ENCODE results near the gene TMEM18.

The TMEM18 gene

DNA sequence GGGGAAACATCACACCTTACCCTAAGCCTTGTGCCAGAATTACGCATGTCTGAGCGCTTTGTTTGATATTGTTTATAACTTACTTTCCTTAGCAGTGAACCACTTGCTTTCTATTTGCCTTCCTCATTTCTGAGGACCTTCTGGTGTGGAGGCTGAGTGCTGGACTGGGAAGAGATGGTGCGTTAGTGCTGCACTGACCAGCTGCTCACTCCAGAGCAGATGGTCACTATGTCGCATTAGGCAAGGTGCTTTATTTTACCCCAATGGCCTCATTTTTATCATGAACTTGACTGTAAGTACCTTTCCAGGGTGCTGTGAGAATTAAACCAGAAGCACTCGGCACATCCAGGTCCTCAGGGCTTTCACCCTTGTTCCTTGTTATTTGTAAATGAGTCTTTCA is 46.6 kb upstream of the TMEM18 start:
- TF ChIP-seq EZH2phosphoT487 (IDR thresholded peaks at IDR 0.05; ENCODE audit: low read length) (no peak), EZH2 (optimal IDR thresholded peaks at IDR 0.05; ENCODE audit: low read depth, low read length) (no peak)
- TF ChIP-seq, protein P1, sequence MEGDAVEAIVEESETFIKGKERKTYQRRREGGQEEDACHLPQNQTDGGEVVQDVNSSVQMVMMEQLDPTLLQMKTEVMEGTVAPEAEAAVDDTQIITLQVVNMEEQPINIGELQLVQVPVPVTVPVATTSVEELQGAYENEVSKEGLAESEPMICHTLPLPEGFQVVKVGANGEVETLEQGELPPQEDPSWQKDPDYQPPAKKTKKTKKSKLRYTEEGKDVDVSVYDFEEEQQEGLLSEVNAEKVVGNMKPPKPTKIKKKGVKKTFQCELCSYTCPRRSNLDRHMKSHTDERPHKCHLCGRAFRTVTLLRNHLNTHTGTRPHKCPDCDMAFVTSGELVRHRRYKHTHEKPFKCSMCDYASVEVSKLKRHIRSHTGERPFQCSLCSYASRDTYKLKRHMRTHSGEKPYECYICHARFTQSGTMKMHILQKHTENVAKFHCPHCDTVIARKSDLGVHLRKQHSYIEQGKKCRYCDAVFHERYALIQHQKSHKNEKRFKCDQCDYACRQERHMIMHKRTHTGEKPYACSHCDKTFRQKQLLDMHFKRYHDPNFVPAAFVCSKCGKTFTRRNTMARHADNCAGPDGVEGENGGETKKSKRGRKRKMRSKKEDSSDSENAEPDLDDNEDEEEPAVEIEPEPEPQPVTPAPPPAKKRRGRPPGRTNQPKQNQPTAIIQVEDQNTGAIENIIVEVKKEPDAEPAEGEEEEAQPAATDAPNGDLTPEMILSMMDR (IDR thresholded peaks at IDR 0.05; ENCODE audit: low read length): no peak

DNA sequence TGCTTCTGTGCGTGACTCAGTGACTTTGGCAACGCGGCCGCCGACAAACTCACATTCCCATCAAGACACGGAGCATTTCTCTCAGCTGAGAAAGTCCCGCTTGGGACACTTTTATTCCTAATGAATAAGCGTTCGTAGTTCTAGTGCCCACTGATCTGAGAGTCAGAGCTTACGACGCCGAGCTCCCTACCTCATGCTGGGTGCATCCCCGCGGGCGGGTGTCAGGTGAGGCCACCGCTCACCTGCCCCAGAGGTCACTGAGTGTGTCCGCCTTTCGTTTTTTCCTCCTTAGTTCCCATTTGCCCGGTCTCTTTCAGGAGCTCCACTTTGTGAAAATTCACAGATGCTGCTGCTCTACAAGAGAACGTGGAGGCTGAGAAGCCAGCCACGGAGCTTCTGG is 43.6 kb upstream of the TMEM18 start:
- no peak overlapping the region for H2AFZ ChIP-seq (ENCODE audit: low read length)
- H3K4me3 ChIP-seq (ENCODE audit: low read length): no peak overlapping the region
- H3F3A ChIP-seq (ENCODE audit: insufficient read depth, low read length): no peaks in the 10 kb centered on the region
- no peak overlapping the region for H3K27ac ChIP-seq (ENCODE audit: low read length)
- no peaks in the 10 kb centered on the region for H3K79me2 ChIP-seq (ENCODE audit: low read length)
- no peaks in the 10 kb centered on the region for H3K9me2 ChIP-seq (replicated peaks; ENCODE audit: insufficient read depth, low read length)
- H3K9me3 ChIP-seq (replicated peaks; ENCODE audit: insufficient read depth, low read length): no peaks in the 10 kb centered on the region
- no peak for DNase-seq
- H4K20me1 ChIP-seq (ENCODE audit: insufficient read depth, low read length): no peaks in the 10 kb centered on the region
- no peak overlapping the region for H3K9ac ChIP-seq (ENCODE audit: low read length)
- no peaks in the 10 kb centered on the region for H3K36me3 ChIP-seq (replicated peaks; ENCODE audit: insufficient read depth, low read length)
- no peak overlapping the region for H3K4me2 ChIP-seq (ENCODE audit: low read depth, low read length)
- H3K27me3 ChIP-seq (replicated peaks; ENCODE audit: insufficient read depth, low read length): peaks cover 7% of the 10 kb centered on the region
- TF ChIP-seq, protein P1 (IDR thresholded peaks at IDR 0.05; ENCODE audit: low read length): no peak
- H3K4me1 ChIP-seq (ENCODE audit: low read length): no peaks in the 10 kb centered on the region

More for the DNA sequence above, 46.6 kb upstream of the TMEM18 start:
- Histone ChIP-seq H3K9me2 (replicated peaks; ENCODE audit: insufficient read depth, low read length) (no peaks in the 10 kb centered on the region), H3K4me2 (ENCODE audit: low read depth, low read length) (no peak overlapping the region), H3K27ac (ENCODE audit: low read length) (no peak overlapping the region), H3K79me2 (ENCODE audit: low read length) (no peaks in the 10 kb centered on the region), H3K36me3 (replicated peaks; ENCODE audit: insufficient read depth, low read length) (no peaks in the 10 kb centered on the region), H3F3A (ENCODE audit: insufficient read depth, low read length) (peaks cover 4% of the 10 kb centered on the region; the same call in 1 of the 2 replicates), H3K4me3 (ENCODE audit: low read length) (no peak overlapping the region), H3K27me3 (replicated peaks; ENCODE audit: insufficient read depth, low read length) (peaks cover 7% of the 10 kb centered on the region), H3K4me1 (ENCODE audit: low read length) (peaks cover 19% of the 10 kb centered on the region), H4K20me1 (ENCODE audit: insufficient read depth, low read length) (no peaks in the 10 kb centered on the region), H3K9me3 (replicated peaks; ENCODE audit: insufficient read depth, low read length) (no peaks in the 10 kb centered on the region), H3K9ac (ENCODE audit: low read length) (no peak overlapping the region), H2AFZ (ENCODE audit: low read length) (no peak overlapping the region)
- DNase-seq: no peak

DNA sequence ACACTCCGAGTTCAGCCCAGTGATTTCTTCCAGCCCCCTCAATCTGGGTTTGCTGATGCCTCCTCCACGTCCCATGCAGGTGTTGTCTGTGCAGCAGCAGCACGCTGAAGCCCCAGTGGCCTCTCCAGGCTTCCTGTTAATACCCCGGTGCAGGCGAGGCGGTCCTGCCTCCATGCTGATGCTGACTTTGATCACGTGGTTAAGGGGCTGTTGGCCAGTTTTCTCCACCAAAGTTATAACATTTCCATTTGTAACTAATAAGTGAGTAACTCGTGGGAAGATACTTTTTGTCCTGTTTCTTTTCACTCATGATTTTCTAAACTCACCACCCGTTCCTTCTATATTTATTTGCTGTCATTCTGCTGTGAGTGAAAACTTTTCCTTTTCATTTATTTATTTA is 42.5 kb upstream of the TMEM18 start:
- Histone ChIP-seq H3K36me3 (replicated peaks; ENCODE audit: insufficient read depth, low read length) (no peaks in the 10 kb centered on the region), H3K9me3 (replicated peaks; ENCODE audit: insufficient read depth, low read length) (no peaks in the 10 kb centered on the region), H4K20me1 (ENCODE audit: insufficient read depth, low read length) (no peaks in the 10 kb centered on the region), H3K9me2 (replicated peaks; ENCODE audit: insufficient read depth, low read length) (no peaks in the 10 kb centered on the region), H3K79me2 (ENCODE audit: low read length) (no peaks in the 10 kb centered on the region), H2AFZ (ENCODE audit: low read length) (no peak overlapping the region), H3K27me3 (replicated peaks; ENCODE audit: insufficient read depth, low read length) (peaks cover 6% of the 10 kb centered on the region), H3F3A (ENCODE audit: insufficient read depth, low read length) (no peaks in the 10 kb centered on the region), H3K4me2 (ENCODE audit: low read depth, low read length) (no peak overlapping the region), H3K9ac (ENCODE audit: low read length) (no peak overlapping the region), H3K4me1 (ENCODE audit: low read length) (no peaks in the 10 kb centered on the region), H3K4me3 (ENCODE audit: low read length) (no peak overlapping the region), H3K27ac (ENCODE audit: low read length) (no peak overlapping the region)
- DNase-seq: no peak
- TF ChIP-seq EZH2 (optimal IDR thresholded peaks at IDR 0.05; ENCODE audit: low read depth, low read length) (no peak), EZH2phosphoT487 (IDR thresholded peaks at IDR 0.05; ENCODE audit: low read length) (no peak)
- TF ChIP-seq, protein P1 (IDR thresholded peaks at IDR 0.05; ENCODE audit: low read length): no peak

Data from MM.1S (cell line).